ENCODE results near the gene TELO2. TPM values are rescaled to one million over a fixed set of nuclear protein-coding genes. Genes with fewer than 3 reads are reported as not detected.

Gene TELO2
- total and polyA plus RNA-seq, 11 donors = 11.8 to 29.6 (median 17.0) TPM

- intact Hi-C loops (cut with DNase I) = loop anchor here in 9 of 10 donors (2.0 to 10.0 kb wide), 12 partner anchors 33 to 213 kb away; partner anchors contain the start of genes CRAMP1 (in 6 of the 9), IFT140 (in 6 of the 9), TMEM204 (in 2 of the 9) and JPT2 (in 1 of the 9)
- DNase-seq (peak; percentile 67 to 84 (median 80)), ATAC-seq (peak; percentile 70 to 86 (median 74))
- Histone ChIP-seq H3K27me3 (no peaks in the 10 kb centered on the region), H3K27ac (peak overlapping the region in 10 of 12 donors; percentile 8 to 94 (median 88)), H3K9me3 (no peaks in the 10 kb centered on the region), H3K4me3 (peak overlapping the region; percentile 59 to 92 (median 76)), H3K4me1 (peaks cover 0 to 31% (median 24%) of the 10 kb centered on the region in 12 donors), H3K36me3 (peaks cover 0 to 48% (median 41%) of the 10 kb centered on the region in 9 donors)
- 5 to 25% (median 17%) methylated on average over 15 to 25 of the region's 25 CpGs for WGBS, 4 donors
- TF ChIP-seq POLR2A (IDR thresholded peaks at IDR 0.05) = no peak
- TF ChIP-seq, protein P1, sequence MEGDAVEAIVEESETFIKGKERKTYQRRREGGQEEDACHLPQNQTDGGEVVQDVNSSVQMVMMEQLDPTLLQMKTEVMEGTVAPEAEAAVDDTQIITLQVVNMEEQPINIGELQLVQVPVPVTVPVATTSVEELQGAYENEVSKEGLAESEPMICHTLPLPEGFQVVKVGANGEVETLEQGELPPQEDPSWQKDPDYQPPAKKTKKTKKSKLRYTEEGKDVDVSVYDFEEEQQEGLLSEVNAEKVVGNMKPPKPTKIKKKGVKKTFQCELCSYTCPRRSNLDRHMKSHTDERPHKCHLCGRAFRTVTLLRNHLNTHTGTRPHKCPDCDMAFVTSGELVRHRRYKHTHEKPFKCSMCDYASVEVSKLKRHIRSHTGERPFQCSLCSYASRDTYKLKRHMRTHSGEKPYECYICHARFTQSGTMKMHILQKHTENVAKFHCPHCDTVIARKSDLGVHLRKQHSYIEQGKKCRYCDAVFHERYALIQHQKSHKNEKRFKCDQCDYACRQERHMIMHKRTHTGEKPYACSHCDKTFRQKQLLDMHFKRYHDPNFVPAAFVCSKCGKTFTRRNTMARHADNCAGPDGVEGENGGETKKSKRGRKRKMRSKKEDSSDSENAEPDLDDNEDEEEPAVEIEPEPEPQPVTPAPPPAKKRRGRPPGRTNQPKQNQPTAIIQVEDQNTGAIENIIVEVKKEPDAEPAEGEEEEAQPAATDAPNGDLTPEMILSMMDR (IDR thresholded peaks at IDR 0.05) = peak; percentile 39 to 85 (median 64)
These were observed 1.0 kb downstream of the TELO2 start for GRCh38 chr16:1494129-1494640.

GRCh38 chr16:1494711-1495110, 1.6 kb downstream of the TELO2 start:
- peak overlapping the region in 8 of 12 donors; percentile 8 to 94 (median 90) for H3K27ac ChIP-seq
- peak; percentile 57 to 83 (median 77) for DNase-seq
- 33 to 47% (median 37%) methylated on average over 8 to 13 of the region's 13 CpGs for WGBS, 4 donors
- H3K36me3 ChIP-seq = peaks cover 0 to 53% (median 46%) of the 10 kb centered on the region in 9 donors
- no peaks in the 10 kb centered on the region for H3K27me3 ChIP-seq
- peak; percentile 52 to 73 (median 61) for ATAC-seq
- peaks cover 0 to 31% (median 24%) of the 10 kb centered on the region in 12 donors for H3K4me1 ChIP-seq
- intact Hi-C loops (cut with DNase I) = loop anchor here in 9 of 10 donors (2.0 to 10.0 kb wide), 12 partner anchors 33 to 212 kb away; partner anchors contain the start of genes CRAMP1 (in 6 of the 9), IFT140 (in 6 of the 9), TMEM204 (in 2 of the 9) and JPT2 (in 1 of the 9)
- no peak for TF ChIP-seq POLR2A (IDR thresholded peaks at IDR 0.05)
- TF ChIP-seq, protein P1 (IDR thresholded peaks at IDR 0.05) = no peak
- no peaks in the 10 kb centered on the region for H3K9me3 ChIP-seq
- H3K4me3 ChIP-seq = peak overlapping the region in 10 of 12 donors; percentile 59 to 92 (median 80)

- intact Hi-C loops (cut with DNase I) = loop anchor here in 9 of 10 donors (2.0 to 10.0 kb wide), 6 partner anchors 49 to 211 kb away; partner anchors contain the start of genes CRAMP1 (in 4 of the 9), IFT140 (in 4 of the 9), JPT2 (in 1 of the 9) and MAPK8IP3 (in 1 of the 9)
- Histone ChIP-seq H3K4me1 (peaks cover 0 to 31% (median 24%) of the 10 kb centered on the region in 12 donors), H3K27ac (peak overlapping the region in 5 of 12 donors; percentile 8 to 93 (median 89)), H3K36me3 (peaks cover 0 to 59% (median 53%) of the 10 kb centered on the region in 9 donors), H3K27me3 (no peaks in the 10 kb centered on the region), H3K4me3 (peak overlapping the region in 2 of 12 donors; percentile 5 to 87), H3K9me3 (no peaks in the 10 kb centered on the region)
- peak in 1 of 5 donors; percentile 61 for DNase-seq
- WGBS, 4 donors = 87 to 93% (median 90%) methylated on average over 24 to 39 of the region's 39 CpGs
- ATAC-seq = no peak
- no peak for TF ChIP-seq POLR2A (IDR thresholded peaks at IDR 0.05)
- TF ChIP-seq, protein P1 (IDR thresholded peaks at IDR 0.05) = no peak
These were observed 2.2 kb downstream of the TELO2 start for GRCh38 chr16:1495211-1495888.
